Caki2 (cell line): ENCODE measurements around the gene ABCA1. TPM values are rescaled to one million over a fixed set of nuclear protein-coding genes. Genes with fewer than 3 reads are reported as not detected.

Source experiments
- DNase-seq: peaks from one replicate; pipeline ENCODE4 v3.0.0-alpha.2; 2015; ENCODE audit warnings: low read depth
- in situ Hi-C: cut with HindIII; loops from 2 replicates; pipeline ENCODE4 v1.10.0; 2016; ENCODE audit warnings: low sequenced_read_pairs, low pct_unique_long_range_greater_than_20kb, mixed read lengths
- total RNA-seq: library from RNA; depleted of rRNA; stranded (reverse); fragments of >200 nt; shearing (Covaris generic); gene quantifications from 2 replicates; pipeline ENCODE4 v1.2.3, GENCODE V29; 2014; ENCODE audit warnings: low replicate concordance

ABCA1 gene
- total RNA-seq, 1 experiment from 2014 or later, result 25.4 TPM

DNA sequence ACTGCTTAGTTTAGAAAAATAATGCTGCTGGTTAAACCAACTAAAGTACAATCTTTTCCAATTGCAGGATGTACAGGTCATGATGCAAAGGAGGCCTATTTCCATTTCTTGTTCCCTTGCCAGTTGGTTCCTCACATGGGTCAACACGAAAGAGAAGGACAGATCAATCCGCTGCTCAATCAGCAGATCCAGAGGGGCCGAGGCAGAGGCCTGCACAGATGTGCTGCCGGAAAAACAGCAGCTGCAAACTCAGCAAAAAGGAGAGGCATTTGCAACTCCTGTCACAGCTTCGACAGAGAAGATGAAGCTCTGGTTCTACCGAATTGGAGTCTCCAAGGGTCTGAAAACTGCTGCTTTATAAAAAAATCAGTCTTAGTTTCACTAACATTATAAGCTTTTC lies 94.3 kb downstream of the ABCA1 start:
- in situ Hi-C loops, result no loop called here
- DNase-seq, result no peak

DNA sequence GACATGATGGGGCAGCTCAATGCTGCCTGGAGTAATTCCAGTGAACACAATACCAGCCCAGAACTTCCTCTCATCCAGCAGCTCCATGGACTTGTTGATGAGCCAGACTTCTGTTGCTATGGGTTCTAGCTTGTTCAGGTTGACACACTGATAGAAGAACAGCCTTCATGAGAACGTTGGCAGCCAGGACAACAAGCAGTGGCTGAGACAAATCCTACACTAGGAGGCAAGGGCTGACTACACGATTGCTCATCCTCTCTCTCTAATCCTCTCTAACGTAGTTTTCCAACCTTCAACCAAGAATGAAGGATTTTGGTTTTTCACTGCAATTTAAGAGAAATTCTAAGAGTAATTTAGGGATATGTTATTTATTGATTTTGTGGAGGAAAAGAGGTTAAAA lies 96.3 kb downstream of the ABCA1 start:
- peak; percentile 14 for DNase-seq
- in situ Hi-C loops, result no loop called here

DNA sequence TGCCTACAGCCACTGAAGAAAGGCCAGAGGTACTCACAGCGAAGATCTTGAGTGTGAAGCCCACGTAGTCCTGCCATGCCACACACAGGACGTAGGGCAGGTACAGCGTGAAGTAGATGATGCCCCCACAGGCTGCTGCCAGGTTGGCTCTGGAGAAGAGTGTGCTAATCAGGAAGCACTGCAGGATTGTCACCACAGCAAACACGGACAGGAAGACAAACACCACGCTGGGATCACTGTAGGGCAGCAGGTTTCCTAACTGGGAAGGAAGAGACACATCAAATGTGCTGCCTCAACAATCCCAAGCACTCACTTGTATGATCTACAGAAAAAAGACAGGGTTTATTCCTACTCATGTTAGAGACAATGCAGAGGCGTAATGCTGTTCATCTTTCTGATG lies 101.0 kb downstream of the ABCA1 start:
- in situ Hi-C loops, result no loop called here
- DNase-seq, result no peak

DNA sequence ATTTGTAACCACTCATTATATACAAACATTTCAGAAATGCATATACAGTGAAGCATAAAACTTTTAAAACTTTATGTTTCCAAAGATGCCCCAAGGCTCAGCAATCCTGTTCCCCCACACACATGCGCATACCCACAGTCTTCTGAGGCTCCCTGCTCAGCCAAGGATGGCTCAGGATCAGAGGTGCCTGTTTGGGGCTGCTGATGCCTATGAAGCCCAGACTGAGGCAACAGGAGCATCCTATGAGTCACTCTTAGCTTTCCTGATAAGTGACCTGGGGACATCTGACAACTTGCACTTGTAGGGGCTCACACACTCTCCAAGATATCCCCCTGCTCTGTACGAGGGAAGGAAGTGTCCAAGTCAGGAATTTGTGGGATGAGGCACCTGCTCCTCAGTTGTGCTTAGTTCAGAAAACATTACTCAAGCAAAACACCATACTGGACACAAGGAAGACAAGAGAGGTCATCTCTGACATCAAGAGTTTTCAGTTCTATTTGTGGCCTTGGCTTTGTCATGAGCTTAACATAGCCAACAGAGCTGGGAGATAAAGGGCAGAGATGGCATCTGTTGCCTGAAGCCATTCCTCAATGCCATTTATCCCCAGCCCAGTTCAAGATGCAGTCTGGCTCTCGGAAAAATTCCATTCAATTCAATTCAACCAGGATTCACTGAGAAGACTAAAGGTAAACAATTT lies 101.7 kb downstream of the ABCA1 start:
- no peak for DNase-seq
- in situ Hi-C loops, result no loop called here

DNA sequence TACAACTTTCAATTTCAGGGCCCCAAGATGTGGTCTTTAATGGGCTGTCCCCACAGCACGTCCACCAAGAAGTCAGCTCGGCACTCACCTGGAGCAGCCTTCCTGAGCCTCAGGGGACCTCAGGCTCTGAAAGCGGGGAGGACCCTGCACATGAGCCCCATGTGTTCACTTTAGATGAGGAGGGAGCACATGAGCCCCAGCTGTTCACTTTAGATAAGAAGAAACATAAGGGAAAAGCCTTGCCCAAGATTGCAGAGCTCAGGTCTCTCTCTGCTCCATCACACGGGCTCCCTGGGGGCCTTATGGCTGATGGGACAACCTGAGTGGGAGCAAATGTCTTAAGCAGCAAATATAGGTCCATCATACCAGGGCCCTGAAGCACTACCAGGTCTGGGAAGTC lies 107.6 kb downstream of the ABCA1 start:
- in situ Hi-C loops, result no loop called here
- no peak for DNase-seq

DNA sequence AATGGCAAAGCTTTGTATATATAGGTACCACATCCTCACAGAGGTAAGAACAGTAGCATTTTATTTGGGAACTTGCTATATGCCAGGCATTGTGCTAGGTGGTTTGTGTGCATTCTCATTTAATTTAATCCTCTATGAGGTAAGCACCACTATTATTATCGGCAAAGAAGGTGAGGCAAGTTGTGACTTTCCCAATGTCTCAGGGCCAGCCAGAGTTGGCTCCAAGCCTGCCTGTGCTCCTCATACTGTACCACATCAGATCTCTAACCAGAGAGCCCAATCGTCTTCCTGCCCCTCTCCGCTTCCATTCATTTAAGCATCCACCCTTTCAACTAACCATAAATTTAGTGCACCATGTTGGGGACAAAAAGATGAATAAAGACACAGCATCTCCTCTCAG lies 108.9 kb downstream of the ABCA1 start:
- in situ Hi-C loops, result no loop called here
- no peak for DNase-seq

DNA sequence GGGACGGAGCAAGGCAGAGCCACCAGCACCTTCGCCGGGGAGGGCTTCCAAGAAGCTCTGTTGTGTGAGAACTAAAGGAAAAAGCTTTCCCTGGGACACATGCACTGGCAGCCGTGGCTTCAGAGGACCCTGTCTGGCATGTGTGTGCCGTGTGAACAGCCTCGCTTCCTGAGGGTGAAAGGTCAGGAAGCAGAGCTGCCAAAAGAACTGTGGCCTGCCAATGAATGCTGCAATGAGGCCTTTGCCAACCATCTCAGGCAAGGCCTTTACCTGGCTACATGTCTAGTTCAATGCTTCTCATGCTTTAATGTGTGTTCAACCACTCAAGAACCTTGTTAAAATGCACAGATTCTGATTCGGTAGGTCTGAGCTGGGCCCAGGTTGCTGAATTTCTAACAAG lies 110.5 kb downstream of the ABCA1 start:
- DNase-seq, result no peak
- in situ Hi-C loops, result no loop called here

DNA sequence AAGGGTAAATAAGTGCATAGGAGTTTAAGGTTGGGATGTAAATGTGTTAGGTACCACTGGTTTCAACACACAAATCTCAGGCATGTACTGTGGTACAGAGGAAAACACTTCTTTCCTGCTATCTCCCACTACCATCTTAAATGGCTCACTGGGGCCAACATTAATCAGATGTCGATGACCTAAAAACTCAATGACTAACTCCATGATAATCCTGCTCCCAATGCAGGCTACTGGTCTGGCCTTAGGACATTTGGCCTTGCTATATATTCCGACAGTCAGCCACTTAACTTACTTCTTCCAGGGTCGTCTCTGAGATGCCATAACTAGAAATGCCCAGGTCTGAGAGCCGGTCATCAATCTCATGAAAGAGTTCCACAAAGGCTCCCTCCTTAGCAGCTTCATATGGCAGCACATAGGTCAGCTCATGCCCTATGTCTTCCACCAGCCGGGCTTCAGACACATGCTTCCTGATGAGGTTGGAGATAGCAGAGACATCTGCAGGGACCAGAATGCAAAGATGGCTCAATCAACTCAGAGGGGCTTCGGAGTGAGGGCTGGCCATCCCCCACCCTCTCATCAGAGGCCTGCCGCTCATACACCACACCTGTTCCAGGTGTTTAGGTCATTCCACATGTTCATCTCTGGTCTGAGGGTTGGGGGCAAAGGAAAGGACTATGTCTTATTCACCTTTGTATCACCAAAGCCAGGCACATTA lies 111.9 kb downstream of the ABCA1 start:
- in situ Hi-C loops, result no loop called here
- DNase-seq, result no peak

DNA sequence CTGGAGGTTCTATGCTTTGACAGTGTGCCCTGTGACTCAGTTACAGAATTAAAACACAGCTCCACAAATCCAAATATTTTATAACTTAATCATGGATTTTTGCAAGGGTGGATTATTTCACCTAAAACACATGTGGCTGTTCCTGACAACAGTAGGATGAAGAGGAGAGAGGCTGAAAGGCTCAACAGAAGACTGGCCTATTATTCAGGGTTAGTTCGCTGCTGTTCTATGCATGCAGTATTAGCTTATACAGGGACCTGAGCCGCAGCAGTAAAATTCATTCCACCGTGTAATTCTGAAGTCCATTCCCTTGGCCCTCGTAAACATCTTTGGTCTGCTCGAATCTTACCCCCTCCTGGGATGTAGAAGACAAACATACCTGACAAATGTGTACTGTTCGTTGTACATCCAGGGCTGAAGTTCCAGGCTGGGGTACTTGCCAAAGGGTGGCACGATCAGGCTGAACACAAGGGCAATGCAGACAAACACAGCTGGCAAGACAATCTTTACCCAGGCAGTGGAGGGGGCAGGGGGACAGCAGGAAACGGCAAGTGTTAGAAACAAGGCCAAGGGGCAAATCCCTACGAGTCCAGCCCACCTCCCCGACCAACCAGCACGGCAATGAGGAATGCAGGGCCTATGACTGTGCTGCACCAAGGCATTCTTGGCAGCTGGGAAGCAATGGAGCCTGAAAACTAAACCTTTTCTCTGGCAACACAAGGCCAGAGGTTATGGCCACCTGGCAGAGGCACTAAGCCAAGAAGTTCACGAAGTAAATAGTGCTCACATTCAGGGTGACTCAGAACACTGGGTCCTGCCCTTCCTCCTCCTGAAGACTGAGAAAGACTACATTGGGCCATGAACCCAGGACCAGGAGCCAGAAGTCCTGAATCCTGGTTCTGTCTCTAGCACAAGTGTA lies 117.3 kb downstream of the ABCA1 start:
- peak; percentile 94 for DNase-seq

DNA sequence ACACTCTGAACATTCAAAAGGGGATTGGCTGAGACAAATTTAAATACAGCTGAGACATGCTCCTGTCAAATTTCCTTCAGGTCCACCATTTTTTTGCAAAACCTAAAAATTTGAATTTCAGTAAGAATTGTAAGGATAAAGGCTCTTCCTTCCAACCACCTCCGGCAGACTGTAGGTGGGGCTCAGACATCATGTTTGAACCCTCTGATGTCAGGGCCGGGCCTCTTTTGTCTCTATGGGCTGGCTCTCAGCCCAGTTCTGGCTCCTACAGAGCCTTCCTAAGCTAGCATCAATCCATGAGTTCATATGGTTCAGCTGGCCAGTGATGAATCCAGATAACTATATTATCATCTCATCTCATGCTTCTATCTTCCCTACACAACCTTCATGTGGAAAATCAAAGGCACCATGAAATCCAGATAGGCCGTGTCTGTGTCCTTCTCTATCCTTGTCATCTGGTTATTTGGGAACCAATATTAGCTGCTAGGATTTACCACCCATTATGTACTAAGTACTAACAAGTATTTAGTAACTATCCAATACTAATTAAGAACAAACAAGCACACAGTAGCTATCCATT lies 119.8 kb downstream of the ABCA1 start:
- in situ Hi-C loops, result no loop called here
- no peak for DNase-seq

More for the DNA sequence above, 117.3 kb downstream of the ABCA1 start:
- in situ Hi-C loops, result no loop called here

DNA sequence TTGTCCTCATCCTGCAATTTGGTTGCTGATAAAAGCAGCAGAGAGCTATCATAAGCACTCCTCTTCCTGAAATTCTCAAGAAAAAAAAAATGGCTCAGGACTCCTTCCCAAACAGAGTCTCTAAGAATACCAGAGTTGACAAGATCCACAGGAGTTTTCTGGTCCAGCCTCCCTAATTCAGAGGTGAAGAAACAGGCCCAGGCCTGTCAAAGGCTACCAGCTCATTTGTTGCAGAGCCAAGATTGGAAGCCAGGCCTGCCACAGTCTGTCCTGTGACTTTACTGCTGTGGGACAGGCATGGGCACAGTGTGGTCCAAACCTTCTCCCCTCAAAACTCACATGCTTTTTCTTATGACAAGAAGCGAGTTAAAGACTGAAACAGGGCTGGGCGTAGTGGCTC lies 122.5 kb downstream of the ABCA1 start:
- in situ Hi-C loops, result no loop called here

DNA sequence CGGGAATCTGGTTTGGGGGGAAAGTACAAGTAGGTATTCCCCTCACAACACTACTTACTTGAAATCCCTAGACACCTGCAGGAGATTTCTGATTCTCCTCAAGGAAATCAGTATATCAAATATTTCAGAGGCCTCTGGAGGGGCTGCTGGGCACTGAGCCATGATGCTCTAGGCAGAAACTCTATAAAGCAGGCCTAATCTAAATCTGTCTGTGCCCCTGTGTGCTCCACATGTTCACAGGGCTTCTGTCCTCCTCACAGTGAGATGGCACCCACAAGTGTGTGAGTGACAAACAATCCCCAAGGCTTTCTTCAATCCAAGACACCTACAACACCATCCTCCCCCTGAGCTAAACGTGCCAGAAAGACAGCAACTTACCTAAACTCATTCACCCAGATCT lies 125.0 kb downstream of the ABCA1 start:
- in situ Hi-C loops, result no loop called here

More for the DNA sequence above, 122.5 kb downstream of the ABCA1 start:
- no peak for DNase-seq

DNA sequence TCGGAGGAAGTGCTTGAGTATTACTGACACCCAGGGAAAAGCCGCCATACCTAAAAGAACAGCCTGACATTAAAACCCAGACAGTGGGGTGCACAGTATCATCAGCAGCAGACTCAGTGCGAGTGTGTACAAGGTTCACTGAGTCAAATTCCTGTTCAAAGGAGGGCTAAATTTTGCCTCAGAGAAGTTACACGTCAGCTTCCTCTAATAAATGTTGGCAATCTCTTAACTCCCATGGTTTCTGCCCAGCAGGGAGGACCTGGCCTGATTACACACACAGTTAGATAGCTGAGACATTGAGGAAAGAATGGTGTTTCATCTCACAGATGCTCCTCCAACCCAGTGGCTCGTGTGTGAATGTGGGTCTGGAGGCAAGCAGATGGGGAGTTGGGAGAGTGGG lies 125.8 kb downstream of the ABCA1 start:
- DNase-seq, result no peak
- in situ Hi-C loops, result no loop called here

More for the DNA sequence above, 125.0 kb downstream of the ABCA1 start:
- no peak for DNase-seq

DNA sequence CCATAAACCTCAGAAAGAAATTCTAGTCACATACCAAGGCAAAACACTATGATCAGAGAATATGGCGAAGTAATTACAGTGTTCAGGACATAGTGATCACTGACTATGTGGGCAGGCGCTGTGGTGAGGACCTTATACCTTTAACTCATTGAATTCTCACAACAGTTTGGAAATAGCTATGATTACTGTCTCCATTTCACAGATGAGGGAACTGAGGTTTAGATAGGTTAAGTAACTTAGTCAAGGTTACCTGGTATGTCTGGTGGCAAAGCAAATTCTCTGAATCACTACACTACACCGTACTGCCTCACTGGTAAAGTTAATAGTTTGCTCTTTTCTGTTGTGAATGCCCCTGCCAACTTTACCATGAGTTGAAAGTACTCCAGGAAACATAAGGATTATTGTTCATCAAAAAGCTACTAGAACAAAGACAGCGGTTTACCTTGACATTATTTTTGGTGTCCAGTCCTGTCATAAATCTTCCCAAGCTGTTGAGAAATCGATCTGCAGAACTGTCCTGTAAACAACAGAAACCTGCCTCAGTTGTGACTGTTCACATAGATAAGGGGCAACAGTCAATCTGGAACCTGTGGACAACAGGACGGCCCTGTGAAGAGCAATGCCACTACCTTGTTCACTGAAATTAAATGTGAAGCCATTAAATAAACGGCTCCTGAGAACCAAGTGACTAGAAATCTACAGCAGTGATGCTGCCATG lies 127.7 kb downstream of the ABCA1 start:
- DNase-seq, result no peak
- in situ Hi-C loops, result no loop called here

DNA sequence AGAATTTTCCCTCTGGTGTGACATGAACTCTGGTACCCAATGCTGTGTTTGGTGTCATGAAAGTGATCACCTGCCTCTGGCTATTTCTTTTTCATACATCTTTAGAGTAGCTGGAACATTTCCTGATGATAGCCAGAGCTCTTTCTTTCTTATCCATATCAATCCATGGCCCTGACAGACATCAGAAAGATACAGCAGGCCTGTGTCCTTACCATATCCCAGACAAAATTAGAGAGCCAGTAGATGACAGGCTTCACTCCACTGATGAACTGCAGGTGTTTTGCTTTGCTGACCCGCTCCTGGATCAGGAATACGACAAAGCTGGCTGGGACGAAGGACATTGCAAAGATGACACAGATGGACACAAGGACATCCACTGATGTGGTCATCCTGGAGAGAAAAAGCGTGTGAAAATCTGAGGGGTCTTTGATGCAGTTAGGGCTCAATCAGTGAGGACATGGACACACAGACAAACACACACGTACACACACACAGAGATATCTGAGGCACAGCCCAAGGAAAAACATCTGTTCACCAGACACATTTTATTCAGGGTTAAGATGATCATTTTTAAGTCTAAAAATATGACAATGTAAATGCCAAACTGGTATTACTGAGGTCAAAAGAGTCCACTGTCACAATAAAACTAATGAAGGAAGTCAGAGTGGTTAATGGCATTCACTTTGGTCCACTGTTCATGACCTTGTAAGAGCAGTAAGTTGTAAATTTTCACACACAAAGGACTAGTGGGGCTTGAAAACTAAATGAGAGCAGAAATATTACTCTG lies 129.6 kb downstream of the ABCA1 start:
- DNase-seq, result no peak
- in situ Hi-C loops, result no loop called here

DNA sequence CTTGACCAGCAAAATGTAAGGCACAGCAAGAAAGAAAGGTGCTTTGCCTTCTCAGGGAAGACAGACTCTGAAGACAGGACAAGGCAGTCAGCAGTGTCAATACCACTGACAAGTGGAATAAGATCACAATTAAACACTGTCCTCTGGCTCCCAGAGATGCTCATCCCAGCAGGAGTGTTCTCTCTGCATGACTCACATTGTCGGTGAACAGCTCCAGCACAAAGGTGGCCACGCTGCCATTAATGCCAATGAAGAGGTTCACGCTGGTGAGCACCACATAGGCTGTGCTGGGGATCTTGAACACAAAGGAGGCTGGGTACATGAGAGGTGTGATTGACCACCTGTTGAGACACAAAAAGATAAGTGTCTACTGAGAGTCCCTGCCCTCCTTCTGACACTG lies 132.1 kb downstream of the ABCA1 start:
- in situ Hi-C loops, result no loop called here

DNA sequence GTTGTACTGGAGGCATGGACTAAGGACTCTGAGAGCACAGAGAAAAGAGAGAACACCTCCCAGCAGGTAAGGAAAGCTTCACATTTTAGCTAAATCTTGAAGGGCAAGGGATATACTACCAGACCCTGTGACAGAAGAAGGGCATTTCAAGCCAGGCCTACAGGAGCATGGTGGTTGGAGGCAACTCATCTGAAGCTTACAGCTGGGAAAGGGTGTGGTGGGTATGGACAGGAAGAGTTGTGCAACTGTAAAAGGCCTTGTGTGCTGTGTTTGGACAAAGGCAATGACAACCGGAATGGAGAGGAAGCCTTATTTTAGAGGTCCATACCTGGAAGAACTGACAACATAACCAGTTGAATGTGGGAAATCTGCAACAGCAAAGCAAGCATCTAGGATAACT lies 132.9 kb downstream of the ABCA1 start:
- no peak for DNase-seq
- in situ Hi-C loops, result no loop called here

More for the DNA sequence above, 132.1 kb downstream of the ABCA1 start:
- DNase-seq, result no peak
